Adrenal gland (tissue), 12 donors: ENCODE results near the gene ZFR. TPM values are rescaled to one million over a fixed set of nuclear protein-coding genes. Genes with fewer than 3 reads are reported as not detected.
"Not testable (repeated sequence)": the region's sequence is repeated elsewhere in the genome, so short reads cannot be mapped to it uniquely, and the experiment has no call there.

Experiments used
- DNase-seq, 7 donors: peaks; one replicate each; pipeline ENCODE4 v3.0.0-alpha.2; 2019 to 2020
- H3K27ac ChIP-seq, 5 donors: fragments of 200-600 bp; sonication (generic) in 4 of 5; 1 replicate in 3 of 5; 2 replicates in 2 of 5; pipeline versions ENCODE4 v1.5.1 to v1.8.0; 2016 to 2020; ENCODE audit warnings: mild to moderate bottlenecking in 1 of 5
- H3K27me3 ChIP-seq: fragments of 200-600 bp; 2 replicates; pipeline ENCODE4 v1.8.0; 2021
- H3K36me3 ChIP-seq, 2 donors: fragments of 200-600 bp; replicated peaks in 1 of 2; 1 replicate in 1 of 2; 2 replicates in 1 of 2; pipeline versions ENCODE4 v1.5.1 to v1.8.0; 2018 to 2022
- H3K4me1 ChIP-seq, 2 donors: fragments of 200-600 bp; replicated peaks in 1 of 2; 1 replicate in 1 of 2; 2 replicates in 1 of 2; pipeline versions ENCODE4 v1.5.1 to v1.8.0; 2018 to 2021
- H3K4me3 ChIP-seq, 4 donors: fragments of 200-600 bp; sonication (generic) in 3 of 4; one replicate each; pipeline ENCODE4 v1.5.1; 2016 to 2018
- H3K9me3 ChIP-seq, 3 donors: fragments of 200-600 bp; sonication (generic) in 1 of 3; replicated peaks in 1 of 3; 1 replicate in 2 of 3; 2 replicates in 1 of 3; pipeline versions ENCODE4 v1.5.1 to v1.8.0; 2016 to 2021
- POLR2A ChIP-seq, 2 donors: fragments of 450-650 bp; IDR thresholded peaks; one replicate each; pipeline ENCODE4 v1.6.1; 2017; ENCODE audit warnings: antibody characterized with exemption in 2 of 2, mild to moderate bottlenecking in 2 of 2, moderate library complexity in 1 of 2
- WGBS, 4 donors: extraction: QIAGEN DNeasy Blood & Tissue Kit in 2 of 4; methylation state at CpG; one replicate each; pipeline versions ENCODE4 v1.1.5 to v1.1.7; 2013 to 2017; 5-methylcytosine and 5-hydroxymethylcytosine counted together
- intact Hi-C, 2 donors: fragments of 100-400 bp; cut with DNase I; formaldehyde crosslinking; loops; one replicate each; pipeline versions ENCODE4 v1.14.1 to v1.15.0; 2022 to 2023
- polyA plus RNA-seq, 3 donors: library from polyadenylated mRNA; stranded (reverse); fragments of 200-250 nt in 2 of 3; fragments of 350-450 nt in 1 of 3; fragmentation: Illumina TruSeq in 1 of 3; extraction: RNeasy Lipid Tissue Mini Kit (QIAGEN cat#74804) in 1 of 3; gene quantifications; one replicate each; pipeline ENCODE4 v1.2.3, GENCODE V29; 2013 to 2014
- total RNA-seq, 9 donors: library from RNA; depleted of rRNA in 4 of 9; stranded (reverse); fragments of >200 nt in 4 of 9; fragments of 120-200 nt in 1 of 9; fragmentation: NEBNext Ultra II Directional in 1 of 9; extraction: Animal tissue kit (Norgen Biotek cat#: 25700) in 1 of 9; gene quantifications; one replicate each; pipeline versions ENCODE4 v1.1.0 to v1.2.4, GENCODE V29; 2013 to 2023
- TF ChIP-seq, protein P1 (sequence below), 6 experiments: fragments of 450-650 bp in 4 of 6; fragments of 200-600 bp in 2 of 6; sonication (generic) in 1 of 6; IDR thresholded peaks; 1 replicate in 5 of 6; 2 replicates in 1 of 6; pipeline versions ENCODE4 v1.5.1 to v1.8.0; 2016 to 2021; ENCODE audit warnings: antibody characterized with exemption in 6 of 6, mild to moderate bottlenecking in 2 of 6, moderate library complexity in 1 of 6
- donor health status: healthy with polysubstance abuse.
- donor health status: Bipolar disorder and iron deficiency.
- donor health status: DM: yes; HTN: yes; CAD: no.
- donor health status: DM: no; HTN: no; CAD: no.
- donor health status: DM: no; HTN: no; CAD: no.
- donor health status: DM: yes; HTN: yes; CAD: no.

ZFR gene
- total and polyA plus RNA-seq, 12 donors: 29.4 to 154 (median 72.7) TPM

DNA sequence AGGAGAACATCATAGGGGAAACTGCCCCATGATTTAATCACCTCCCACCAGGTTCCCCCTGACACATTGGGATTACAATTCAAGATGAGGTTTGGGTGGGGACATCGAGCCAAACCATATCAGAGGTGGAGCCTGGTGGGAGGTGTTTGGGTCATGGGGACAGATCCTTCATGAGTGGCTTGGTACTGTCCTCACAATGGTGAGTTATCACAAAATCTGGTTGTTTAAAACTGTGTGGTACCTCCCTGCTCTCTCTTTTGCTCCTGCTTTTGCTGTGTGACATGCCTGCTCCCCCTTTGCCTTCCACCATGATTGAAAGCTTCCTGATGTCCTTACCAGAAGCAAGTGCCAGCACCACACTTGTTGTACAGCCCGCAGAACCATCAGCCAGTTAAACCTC lies 16.2 kb upstream of the ZFR start:
- WGBS, 4 donors: 83 to 92% (median 86%) methylated on average over 2 of the region's 2 CpGs
- intact Hi-C loops: no loop called here
- TF ChIP-seq, protein P1, sequence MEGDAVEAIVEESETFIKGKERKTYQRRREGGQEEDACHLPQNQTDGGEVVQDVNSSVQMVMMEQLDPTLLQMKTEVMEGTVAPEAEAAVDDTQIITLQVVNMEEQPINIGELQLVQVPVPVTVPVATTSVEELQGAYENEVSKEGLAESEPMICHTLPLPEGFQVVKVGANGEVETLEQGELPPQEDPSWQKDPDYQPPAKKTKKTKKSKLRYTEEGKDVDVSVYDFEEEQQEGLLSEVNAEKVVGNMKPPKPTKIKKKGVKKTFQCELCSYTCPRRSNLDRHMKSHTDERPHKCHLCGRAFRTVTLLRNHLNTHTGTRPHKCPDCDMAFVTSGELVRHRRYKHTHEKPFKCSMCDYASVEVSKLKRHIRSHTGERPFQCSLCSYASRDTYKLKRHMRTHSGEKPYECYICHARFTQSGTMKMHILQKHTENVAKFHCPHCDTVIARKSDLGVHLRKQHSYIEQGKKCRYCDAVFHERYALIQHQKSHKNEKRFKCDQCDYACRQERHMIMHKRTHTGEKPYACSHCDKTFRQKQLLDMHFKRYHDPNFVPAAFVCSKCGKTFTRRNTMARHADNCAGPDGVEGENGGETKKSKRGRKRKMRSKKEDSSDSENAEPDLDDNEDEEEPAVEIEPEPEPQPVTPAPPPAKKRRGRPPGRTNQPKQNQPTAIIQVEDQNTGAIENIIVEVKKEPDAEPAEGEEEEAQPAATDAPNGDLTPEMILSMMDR (IDR thresholded peaks at IDR 0.05): no peak
- no peak for TF ChIP-seq POLR2A (IDR thresholded peaks at IDR 0.05)
- no peak for DNase-seq
- no peaks in the 10 kb centered on the region for H3K36me3 ChIP-seq
- no peaks in the 10 kb centered on the region for H3K27me3 ChIP-seq
- no peak overlapping the region for H3K4me3 ChIP-seq
- H3K9me3 ChIP-seq: no peaks in the 10 kb centered on the region
- no peak overlapping the region for H3K27ac ChIP-seq
- no peaks in the 10 kb centered on the region for H3K4me1 ChIP-seq

DNA sequence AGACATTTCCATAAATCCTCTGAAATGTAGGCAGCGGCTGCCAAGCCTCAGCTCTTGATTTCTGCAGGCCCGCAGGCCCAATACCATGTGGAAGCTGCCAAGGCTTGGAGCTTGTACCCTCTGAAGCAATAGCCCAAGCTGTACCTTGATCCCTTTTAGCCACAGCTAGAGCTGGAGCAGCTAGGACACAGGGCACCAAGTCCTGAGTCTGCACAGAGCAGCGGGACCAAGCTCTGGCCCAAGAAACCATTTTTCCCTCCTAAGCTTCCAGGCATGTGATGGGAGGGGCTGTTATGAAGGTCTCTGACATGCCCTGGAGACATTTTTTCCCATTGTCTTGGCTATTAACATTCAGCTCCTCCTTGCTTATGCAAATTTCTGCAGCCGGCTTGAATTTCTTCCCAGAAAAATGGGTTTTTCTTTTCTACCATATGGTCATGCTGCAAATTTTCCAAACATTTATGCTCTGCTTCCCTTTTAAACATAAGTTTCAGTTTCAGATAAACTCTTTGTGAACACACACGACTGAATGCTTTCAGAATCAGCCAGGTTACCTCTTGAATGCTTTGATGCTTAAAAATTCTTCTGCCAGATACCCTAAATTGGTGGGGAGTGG lies 14.4 kb upstream of the ZFR start:
- Histone ChIP-seq H3K27me3 (no peaks in the 10 kb centered on the region), H3K36me3 (no peaks in the 10 kb centered on the region), H3K27ac (no peak overlapping the region), H3K4me3 (no peak overlapping the region), H3K9me3 (no peaks in the 10 kb centered on the region), H3K4me1 (no peaks in the 10 kb centered on the region)
- no peak for TF ChIP-seq POLR2A (IDR thresholded peaks at IDR 0.05)
- TF ChIP-seq, protein P1 (IDR thresholded peaks at IDR 0.05): no peak
- intact Hi-C loops: no loop called here
- WGBS, 4 donors: 80 to 95% (median 92%) methylated on average over 4 to 5 of the region's 5 CpGs
- no peak for DNase-seq

DNA sequence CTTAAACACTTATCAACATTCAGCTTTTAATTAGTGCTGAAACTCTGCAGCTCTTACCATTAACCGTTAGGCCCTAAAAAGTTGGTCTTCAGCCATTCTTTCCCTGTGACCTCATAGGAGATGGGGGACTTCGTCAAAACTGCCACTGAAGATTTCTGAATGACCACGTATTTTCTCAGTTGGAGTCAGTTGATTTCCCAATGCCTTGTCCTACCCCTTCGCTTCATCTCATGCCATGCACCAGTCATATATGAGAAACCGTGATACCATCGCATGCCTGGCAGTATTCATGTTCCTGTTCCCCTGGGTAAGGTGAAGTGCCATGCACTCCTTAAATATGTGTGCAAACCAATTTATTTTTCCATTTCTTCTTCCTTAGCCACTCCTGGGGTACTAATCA lies 10.8 kb upstream of the ZFR start:
- Histone ChIP-seq H3K4me3 (no peak overlapping the region), H3K9me3 (no peaks in the 10 kb centered on the region), H3K27ac (no peak overlapping the region), H3K36me3 (no peaks in the 10 kb centered on the region), H3K4me1 (no peaks in the 10 kb centered on the region), H3K27me3 (no peaks in the 10 kb centered on the region)
- WGBS, 4 donors: 93 to 96% (median 93%) methylated on average over 6 of the region's 6 CpGs
- no peak for TF ChIP-seq POLR2A (IDR thresholded peaks at IDR 0.05)
- intact Hi-C loops: no loop called here
- DNase-seq: no peak

DNA sequence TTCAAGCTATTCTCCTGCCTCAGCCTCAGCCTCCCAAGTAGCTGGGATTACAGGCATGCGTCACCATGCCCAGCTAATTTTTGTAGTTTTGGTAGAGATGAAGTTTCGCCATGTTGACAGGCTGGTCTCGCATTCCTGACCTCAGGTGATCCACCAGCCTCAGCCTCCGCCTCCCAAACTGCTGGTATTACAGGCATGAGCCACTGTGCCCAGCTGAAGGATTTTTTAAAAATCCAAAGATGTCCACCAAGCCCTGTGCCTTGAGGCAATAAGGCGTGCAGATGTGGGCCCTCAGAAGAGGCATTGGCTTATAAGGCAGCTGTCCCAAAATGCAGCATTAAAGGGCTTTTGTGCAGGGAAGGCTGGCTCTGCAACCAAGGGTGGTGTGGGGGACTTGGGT lies 10.3 kb upstream of the ZFR start:
- DNase-seq: no peak
- H3K4me1 ChIP-seq: no peaks in the 10 kb centered on the region
- 89 to 96% (median 95%) methylated on average over 5 of the region's 5 CpGs for WGBS, 4 donors
- H3K27me3 ChIP-seq: no peaks in the 10 kb centered on the region
- TF ChIP-seq, protein P1 (IDR thresholded peaks at IDR 0.05): no peak
- TF ChIP-seq POLR2A (IDR thresholded peaks at IDR 0.05): no peak
- H3K27ac ChIP-seq: no peak overlapping the region
- H3K4me3 ChIP-seq: no peak overlapping the region
- no peaks in the 10 kb centered on the region for H3K9me3 ChIP-seq
- no peaks in the 10 kb centered on the region for H3K36me3 ChIP-seq
- intact Hi-C loops: no loop called here

DNA sequence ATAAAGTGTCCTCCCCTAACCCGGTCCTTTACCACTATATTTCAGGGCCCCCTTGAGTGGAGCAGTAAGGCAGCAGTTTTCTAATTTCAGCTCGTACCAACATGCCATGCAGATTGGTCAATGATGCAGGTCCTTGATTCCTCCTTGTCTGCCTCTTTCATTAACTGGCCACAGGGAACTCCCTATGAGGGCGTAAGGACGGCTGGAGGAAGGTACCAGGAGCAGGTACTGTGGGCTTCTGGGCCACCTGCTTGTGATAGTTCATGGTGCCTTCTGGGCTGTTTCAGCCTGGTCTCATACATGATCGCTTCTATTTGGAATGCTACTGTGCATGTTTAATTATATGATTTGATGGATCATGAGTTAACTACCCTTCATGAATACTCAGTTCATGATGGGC lies 9.4 kb upstream of the ZFR start:
- intact Hi-C loops: no loop called here
- TF ChIP-seq POLR2A (IDR thresholded peaks at IDR 0.05): no peak
- TF ChIP-seq, protein P1 (IDR thresholded peaks at IDR 0.05): no peak
- H3K27ac ChIP-seq: no peak overlapping the region

DNA sequence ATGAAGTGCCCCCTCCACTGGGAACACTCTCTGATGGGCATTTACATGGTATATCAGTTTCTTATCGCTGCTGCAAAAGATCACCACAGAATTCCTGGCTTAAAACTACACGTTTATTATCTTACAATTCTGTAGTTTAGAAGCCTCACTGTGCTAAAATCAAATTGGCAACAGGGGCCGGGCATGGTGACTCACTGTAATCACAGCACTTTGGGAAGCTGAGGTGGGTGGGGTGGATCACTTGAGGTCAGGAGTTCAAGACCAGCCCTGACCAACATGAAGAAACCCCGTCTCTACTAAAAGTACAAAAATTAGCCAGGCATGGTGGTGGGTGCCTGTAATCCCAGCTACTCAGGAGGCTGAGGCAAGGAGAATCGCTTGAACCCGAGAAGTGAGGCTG lies 7.8 kb upstream of the ZFR start:
- H3K4me3 ChIP-seq, H3K36me3 ChIP-seq, DNase-seq, intact Hi-C loops, H3K4me1 ChIP-seq, H3K27me3 ChIP-seq, H3K9me3 ChIP-seq, H3K27ac ChIP-seq: not testable (repeated sequence)
- WGBS, 4 donors: 71 to 77% (median 76%) methylated on average over 6 of the region's 6 CpGs

More for the DNA sequence above, 9.4 kb upstream of the ZFR start:
- WGBS, 4 donors: 83 to 95% (median 90%) methylated on average over 5 of the region's 5 CpGs
- H3K9me3 ChIP-seq: no peaks in the 10 kb centered on the region
- no peaks in the 10 kb centered on the region for H3K4me1 ChIP-seq
- H3K36me3 ChIP-seq: no peaks in the 10 kb centered on the region
- H3K4me3 ChIP-seq: no peak overlapping the region
- no peaks in the 10 kb centered on the region for H3K27me3 ChIP-seq
- no peak for DNase-seq
